NCI-H748 (cell line): ENCODE measurements around the gene IER2.
"Not testable (repeated sequence)": the region's sequence is repeated elsewhere in the genome, so short reads cannot be mapped to it uniquely, and the experiment has no call there.

Experiments used
- DNase-seq: peaks from one replicate; lab custom pipeline; 2025; ENCODE audit not compliant: unreplicated experiment; lab: John Stamatoyannopoulos, UW

IER2 gene

GRCh38 chr19:13190781-13191540 lies 40.8 kb downstream of the IER2 start:
- no peak for DNase-seq

DNA sequence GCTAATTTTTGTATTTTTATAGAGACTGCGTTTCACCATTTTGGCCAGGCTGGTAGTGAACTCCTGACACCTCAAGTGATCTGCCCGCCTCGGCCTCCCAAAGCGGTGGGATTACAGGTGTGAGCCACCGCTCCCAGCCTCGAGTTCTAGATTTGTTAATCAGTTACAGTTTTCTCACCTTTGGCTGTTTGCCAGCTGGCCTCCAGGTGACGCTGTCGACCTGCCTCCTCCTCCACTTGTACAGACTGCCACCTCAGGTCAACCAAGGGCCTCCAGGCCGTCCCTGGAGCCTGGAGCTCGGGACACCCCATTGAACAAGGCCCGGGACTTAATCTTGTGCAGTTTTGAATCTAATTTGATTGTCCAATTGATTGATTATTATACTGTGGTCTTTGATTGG lies 45.5 kb downstream of the IER2 start:
- peak; percentile 52 for DNase-seq

DNA sequence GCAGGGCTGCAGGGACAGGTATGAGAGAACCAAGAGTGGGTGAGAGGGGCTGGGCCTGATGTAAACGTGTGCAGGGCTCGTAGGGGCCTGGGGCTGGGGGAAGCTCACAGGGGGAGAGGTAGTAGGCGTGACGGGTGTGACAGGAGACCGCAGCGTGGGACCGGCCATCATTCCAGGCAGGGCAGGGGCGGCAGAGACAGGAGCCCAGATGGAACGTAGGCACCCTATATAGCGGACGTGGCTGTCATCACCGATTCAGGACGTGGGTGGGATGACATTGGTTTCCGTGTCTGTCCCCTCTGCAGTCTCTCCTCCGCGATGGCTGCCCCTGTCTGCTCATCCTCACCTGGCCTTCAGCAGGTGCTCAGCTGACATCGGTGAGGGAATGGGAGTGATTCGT lies 48.4 kb downstream of the IER2 start:
- DNase-seq = no peak

- not testable (repeated sequence) for DNase-seq
Observed at GRCh38 chr19:13202112-13202511, 51.9 kb downstream of the IER2 start.
